Measurements from ENCODE around the gene LAMA2. TPM values are rescaled to one million over a fixed set of nuclear protein-coding genes. Genes with fewer than 3 reads are reported as not detected.
A peak's percentile ranks its signal among the peaks of the same experiment; 100 is the strongest.

Gene LAMA2
- total and polyA plus RNA-seq, 2 of the 13 experiments (the other 11 are each of a cell fraction or from before 2014, with no cell fraction given), result 0.11 to 0.28 TPM

GRCh38 chr6:129475477-129476247 is 592.7 kb downstream of the LAMA2 start (continued):
- TF ChIP-seq, protein P1, sequence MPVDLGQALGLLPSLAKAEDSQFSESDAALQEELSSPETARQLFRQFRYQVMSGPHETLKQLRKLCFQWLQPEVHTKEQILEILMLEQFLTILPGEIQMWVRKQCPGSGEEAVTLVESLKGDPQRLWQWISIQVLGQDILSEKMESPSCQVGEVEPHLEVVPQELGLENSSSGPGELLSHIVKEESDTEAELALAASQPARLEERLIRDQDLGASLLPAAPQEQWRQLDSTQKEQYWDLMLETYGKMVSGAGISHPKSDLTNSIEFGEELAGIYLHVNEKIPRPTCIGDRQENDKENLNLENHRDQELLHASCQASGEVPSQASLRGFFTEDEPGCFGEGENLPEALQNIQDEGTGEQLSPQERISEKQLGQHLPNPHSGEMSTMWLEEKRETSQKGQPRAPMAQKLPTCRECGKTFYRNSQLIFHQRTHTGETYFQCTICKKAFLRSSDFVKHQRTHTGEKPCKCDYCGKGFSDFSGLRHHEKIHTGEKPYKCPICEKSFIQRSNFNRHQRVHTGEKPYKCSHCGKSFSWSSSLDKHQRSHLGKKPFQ (CRISPR knock-in tag; IDR thresholded peaks at IDR 0.05; ENCODE audit: insufficient replicate concordance), result no peak
- TF ChIP-seq, protein P2, sequence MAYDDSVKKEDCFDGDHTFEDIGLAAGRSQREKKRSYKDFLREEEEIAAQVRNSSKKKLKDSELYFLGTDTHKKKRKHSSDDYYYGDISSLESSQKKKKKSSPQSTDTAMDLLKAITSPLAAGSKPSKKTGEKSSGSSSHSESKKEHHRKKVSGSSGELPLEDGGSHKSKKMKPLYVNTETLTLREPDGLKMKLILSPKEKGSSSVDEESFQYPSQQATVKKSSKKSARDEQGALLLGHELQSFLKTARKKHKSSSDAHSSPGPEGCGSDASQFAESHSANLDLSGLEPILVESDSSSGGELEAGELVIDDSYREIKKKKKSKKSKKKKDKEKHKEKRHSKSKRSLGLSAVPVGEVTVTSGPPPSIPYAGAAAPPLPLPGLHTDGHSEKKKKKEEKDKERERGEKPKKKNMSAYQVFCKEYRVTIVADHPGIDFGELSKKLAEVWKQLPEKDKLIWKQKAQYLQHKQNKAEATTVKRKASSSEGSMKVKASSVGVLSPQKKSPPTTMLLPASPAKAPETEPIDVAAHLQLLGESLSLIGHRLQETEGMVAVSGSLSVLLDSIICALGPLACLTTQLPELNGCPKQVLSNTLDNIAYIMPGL (CRISPR knock-in tag; IDR thresholded peaks at IDR 0.05; ENCODE audit: borderline replicate concordance in 1 of 2, low read depth in 1 of 2), result 0 out of 4 replicates have a peak, but pooled peaks of 1 of the 2 experiments have one; percentile 27
- TF ChIP-seq TBP (CRISPR knock-in tag; IDR thresholded peaks at IDR 0.05) (no peak), ZNF333 (CRISPR knock-in tag; IDR thresholded peaks at IDR 0.05; ENCODE audit: borderline replicate concordance) (no peak)
- TF ChIP-seq, protein P3, sequence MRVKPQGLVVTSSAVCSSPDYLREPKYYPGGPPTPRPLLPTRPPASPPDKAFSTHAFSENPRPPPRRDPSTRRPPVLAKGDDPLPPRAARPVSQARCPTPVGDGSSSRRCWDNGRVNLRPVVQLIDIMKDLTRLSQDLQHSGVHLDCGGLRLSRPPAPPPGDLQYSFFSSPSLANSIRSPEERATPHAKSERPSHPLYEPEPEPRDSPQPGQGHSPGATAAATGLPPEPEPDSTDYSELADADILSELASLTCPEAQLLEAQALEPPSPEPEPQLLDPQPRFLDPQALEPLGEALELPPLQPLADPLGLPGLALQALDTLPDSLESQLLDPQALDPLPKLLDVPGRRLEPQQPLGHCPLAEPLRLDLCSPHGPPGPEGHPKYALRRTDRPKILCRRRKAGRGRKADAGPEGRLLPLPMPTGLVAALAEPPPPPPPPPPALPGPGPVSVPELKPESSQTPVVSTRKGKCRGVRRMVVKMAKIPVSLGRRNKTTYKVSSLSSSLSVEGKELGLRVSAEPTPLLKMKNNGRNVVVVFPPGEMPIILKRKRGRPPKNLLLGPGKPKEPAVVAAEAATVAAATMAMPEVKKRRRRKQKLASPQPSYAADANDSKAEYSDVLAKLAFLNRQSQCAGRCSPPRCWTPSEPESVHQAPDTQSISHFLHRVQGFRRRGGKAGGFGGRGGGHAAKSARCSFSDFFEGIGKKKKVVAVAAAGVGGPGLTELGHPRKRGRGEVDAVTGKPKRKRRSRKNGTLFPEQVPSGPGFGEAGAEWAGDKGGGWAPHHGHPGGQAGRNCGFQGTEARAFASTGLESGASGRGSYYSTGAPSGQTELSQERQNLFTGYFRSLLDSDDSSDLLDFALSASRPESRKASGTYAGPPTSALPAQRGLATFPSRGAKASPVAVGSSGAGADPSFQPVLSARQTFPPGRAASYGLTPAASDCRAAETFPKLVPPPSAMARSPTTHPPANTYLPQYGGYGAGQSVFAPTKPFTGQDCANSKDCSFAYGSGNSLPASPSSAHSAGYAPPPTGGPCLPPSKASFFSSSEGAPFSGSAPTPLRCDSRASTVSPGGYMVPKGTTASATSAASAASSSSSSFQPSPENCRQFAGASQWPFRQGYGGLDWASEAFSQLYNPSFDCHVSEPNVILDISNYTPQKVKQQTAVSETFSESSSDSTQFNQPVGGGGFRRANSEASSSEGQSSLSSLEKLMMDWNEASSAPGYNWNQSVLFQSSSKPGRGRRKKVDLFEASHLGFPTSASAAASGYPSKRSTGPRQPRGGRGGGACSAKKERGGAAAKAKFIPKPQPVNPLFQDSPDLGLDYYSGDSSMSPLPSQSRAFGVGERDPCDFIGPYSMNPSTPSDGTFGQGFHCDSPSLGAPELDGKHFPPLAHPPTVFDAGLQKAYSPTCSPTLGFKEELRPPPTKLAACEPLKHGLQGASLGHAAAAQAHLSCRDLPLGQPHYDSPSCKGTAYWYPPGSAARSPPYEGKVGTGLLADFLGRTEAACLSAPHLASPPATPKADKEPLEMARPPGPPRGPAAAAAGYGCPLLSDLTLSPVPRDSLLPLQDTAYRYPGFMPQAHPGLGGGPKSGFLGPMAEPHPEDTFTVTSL (CRISPR knock-in tag; IDR thresholded peaks at IDR 0.05; ENCODE audit: borderline replicate concordance), result peak; percentile 61; the same call in 1 of the 2 replicates

All from HepG2 (cell line).